Astrocyte (in vitro differentiated cells and primary cell): ENCODE measurements around the gene MRPL33. TPM values are rescaled to one million over a fixed set of nuclear protein-coding genes. Genes with fewer than 3 reads are reported as not detected.

Experiments
- DNase-seq: peaks from one replicate; pipeline ENCODE4 v3.0.0-alpha.2; 2010; ENCODE audit warnings: low read depth
- FAIRE-seq: peaks from 2 replicates; lab custom pipeline; 2011; peaks lifted over from hg19 to GRCh38; lab: Jason Lieb, UNC
- H2AFZ ChIP-seq: 2 replicates; pipeline ENCODE4 v1.6.0; 2012; ENCODE audit warnings: low read depth, low read length, inconsistent platforms
- H3K27ac ChIP-seq: 2 replicates; pipeline ENCODE4 v1.5.1; 2011; ENCODE audit warnings: low read depth, low read length, inconsistent platforms
- H3K27me3 ChIP-seq: 2 replicates; pipeline ENCODE4 v1.6.0; 2011; ENCODE audit warnings: low read length, inconsistent platforms; ENCODE audit not compliant: insufficient read depth
- H3K36me3 ChIP-seq: 2 replicates; pipeline ENCODE4 v1.5.1; 2011; ENCODE audit warnings: low read length, inconsistent platforms; ENCODE audit not compliant: insufficient read depth
- H3K4me1 ChIP-seq: 2 replicates; pipeline ENCODE4 v1.5.1; 2011; ENCODE audit warnings: low read length, inconsistent platforms; ENCODE audit not compliant: insufficient read depth
- H3K4me2 ChIP-seq: 2 replicates; pipeline ENCODE4 v1.6.0; 2012; ENCODE audit warnings: low read length, inconsistent platforms
- H3K4me3 ChIP-seq: 2 replicates; pipeline ENCODE4 v1.5.1; 2011; ENCODE audit warnings: low read depth, mild to moderate bottlenecking, low read length, inconsistent platforms; ENCODE audit not compliant: insufficient read depth
- H3K79me2 ChIP-seq: 2 replicates; pipeline ENCODE4 v1.6.0; 2012; ENCODE audit warnings: mild to moderate bottlenecking, low read length, inconsistent platforms; ENCODE audit not compliant: insufficient read depth
- H3K9ac ChIP-seq: 2 replicates; pipeline ENCODE4 v1.6.0; 2012; ENCODE audit warnings: mild to moderate bottlenecking, low read length, inconsistent platforms
- H3K9me3 ChIP-seq: 2 replicates; pipeline ENCODE4 v1.5.1; 2012; ENCODE audit warnings: low read depth, mild to moderate bottlenecking, low read length, inconsistent platforms; ENCODE audit not compliant: insufficient read depth
- H4K20me1 ChIP-seq: 2 replicates; pipeline ENCODE4 v1.6.0; 2012; ENCODE audit warnings: low read length, inconsistent platforms; ENCODE audit not compliant: insufficient read depth
- H3K27ac Mint-ChIP-seq: one replicate; pipeline ENCODE4 v1.8.0; 2021; ENCODE audit warnings: mild to moderate bottlenecking, mixed read lengths; ENCODE audit not compliant: unreplicated experiment
- H3K27me3 Mint-ChIP-seq: one replicate; pipeline ENCODE4 v1.8.0; 2021; ENCODE audit warnings: low read depth, mixed read lengths; ENCODE audit not compliant: unreplicated experiment
- H3K36me3 Mint-ChIP-seq: one replicate; pipeline ENCODE4 v1.8.0; 2021; ENCODE audit warnings: low read depth, mixed read lengths; ENCODE audit not compliant: unreplicated experiment
- H3K4me1 Mint-ChIP-seq: one replicate; pipeline ENCODE4 v1.8.0; 2021; ENCODE audit warnings: low read depth, mixed read lengths; ENCODE audit not compliant: unreplicated experiment
- H3K4me3 Mint-ChIP-seq: one replicate; pipeline ENCODE4 v1.8.0; 2021; ENCODE audit warnings: mild to moderate bottlenecking, moderate library complexity, mixed read lengths; ENCODE audit not compliant: unreplicated experiment
- H3K9me3 Mint-ChIP-seq: one replicate; pipeline ENCODE4 v1.8.0; 2021; ENCODE audit warnings: mild to moderate bottlenecking, mixed read lengths; ENCODE audit not compliant: unreplicated experiment
- EZH2 ChIP-seq: IDR thresholded peaks from 2 replicates; pipeline ENCODE4 v1.6.1; 2012; ENCODE audit warnings: mild to moderate bottlenecking, low read length, inconsistent platforms; ENCODE audit not compliant: insufficient read depth
- total RNA-seq: library from RNA; stranded (reverse); gene quantifications from 2 replicates; pipeline ENCODE4 v1.2.1, GENCODE V29; 2021
- TF ChIP-seq, protein P1 (sequence below): IDR thresholded peaks from 2 replicates; pipeline ENCODE4 v1.5.1; 2011; ENCODE audit warnings: low read depth, mild to moderate bottlenecking, inconsistent platforms, low read length, moderate library complexity; ENCODE audit not compliant: insufficient read depth

The MRPL33 gene
- total RNA-seq, 1 donor from 2014 or later: 85.3 TPM

DNA sequence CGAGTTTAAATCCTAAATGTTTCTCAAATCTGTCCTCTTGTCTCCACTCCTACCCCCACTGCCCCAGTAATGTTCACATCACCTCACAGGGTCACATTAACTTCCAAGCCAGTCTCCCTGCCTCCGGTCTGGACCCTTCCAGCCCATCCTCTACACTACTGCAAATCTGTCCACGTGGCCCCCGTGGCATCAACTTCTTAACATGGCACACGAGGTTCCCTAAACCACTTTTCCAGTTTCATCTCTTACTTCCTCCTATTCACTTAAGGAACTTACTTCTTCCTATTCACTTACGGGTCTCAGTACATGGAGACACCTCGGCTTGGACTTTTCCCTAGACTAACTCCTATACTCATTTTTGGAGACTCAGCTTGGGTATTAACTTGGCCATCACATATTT is 27.0 kb downstream of the MRPL33 start:
- peak overlapping the region; percentile 99 for H3K27ac ChIP-seq

DNA sequence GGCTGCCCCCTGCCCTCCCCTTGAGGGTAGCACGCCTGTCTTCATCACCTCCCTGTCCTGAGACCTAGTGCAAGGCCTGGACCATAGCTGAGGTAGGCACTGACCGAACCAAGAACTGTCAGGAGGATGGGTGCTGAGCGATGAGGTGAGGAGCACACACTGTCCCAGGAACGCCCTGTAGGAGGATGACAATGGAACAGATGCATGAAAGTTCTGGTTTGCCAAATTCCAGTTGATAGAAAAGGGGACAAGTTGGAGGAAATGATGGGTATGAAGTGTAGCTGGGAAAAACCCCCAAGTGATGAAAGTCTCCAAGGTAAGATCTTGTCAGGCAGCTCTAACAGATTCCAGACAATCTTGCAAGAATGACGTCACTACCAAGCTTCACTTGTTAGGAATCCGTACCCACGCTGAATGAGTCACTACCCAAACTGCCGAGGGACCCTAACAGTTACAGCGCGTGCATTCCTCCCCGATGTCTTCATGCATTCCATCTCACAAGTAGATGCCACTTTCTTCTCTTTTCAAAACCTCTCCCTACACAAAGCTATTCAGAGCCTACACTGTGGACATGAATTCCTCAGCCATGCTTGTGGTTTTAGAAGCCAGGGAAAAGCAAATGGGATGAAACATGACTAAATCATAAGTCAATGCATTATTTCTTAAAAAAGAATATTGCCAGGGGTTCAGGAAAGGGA is 27.6 kb downstream of the MRPL33 start:
- peaks cover 3% of the 10 kb centered on the region for H3K9me3 Mint-ChIP-seq

More for the DNA sequence above, 27.0 kb downstream of the MRPL33 start:
- Histone ChIP-seq H3K9ac (peak overlapping the region; percentile 78), H3K4me2 (peak overlapping the region; percentile 50), H3K4me3 (no peak overlapping the region), H3K27me3 (no peaks in the 10 kb centered on the region), H2AFZ (no peak overlapping the region), H3K9me3 (no peaks in the 10 kb centered on the region), H3K4me1 (peaks cover 35% of the 10 kb centered on the region), H4K20me1 (no peaks in the 10 kb centered on the region), H3K79me2 (no peaks in the 10 kb centered on the region), H3K36me3 (no peaks in the 10 kb centered on the region)
- TF ChIP-seq, protein P1, sequence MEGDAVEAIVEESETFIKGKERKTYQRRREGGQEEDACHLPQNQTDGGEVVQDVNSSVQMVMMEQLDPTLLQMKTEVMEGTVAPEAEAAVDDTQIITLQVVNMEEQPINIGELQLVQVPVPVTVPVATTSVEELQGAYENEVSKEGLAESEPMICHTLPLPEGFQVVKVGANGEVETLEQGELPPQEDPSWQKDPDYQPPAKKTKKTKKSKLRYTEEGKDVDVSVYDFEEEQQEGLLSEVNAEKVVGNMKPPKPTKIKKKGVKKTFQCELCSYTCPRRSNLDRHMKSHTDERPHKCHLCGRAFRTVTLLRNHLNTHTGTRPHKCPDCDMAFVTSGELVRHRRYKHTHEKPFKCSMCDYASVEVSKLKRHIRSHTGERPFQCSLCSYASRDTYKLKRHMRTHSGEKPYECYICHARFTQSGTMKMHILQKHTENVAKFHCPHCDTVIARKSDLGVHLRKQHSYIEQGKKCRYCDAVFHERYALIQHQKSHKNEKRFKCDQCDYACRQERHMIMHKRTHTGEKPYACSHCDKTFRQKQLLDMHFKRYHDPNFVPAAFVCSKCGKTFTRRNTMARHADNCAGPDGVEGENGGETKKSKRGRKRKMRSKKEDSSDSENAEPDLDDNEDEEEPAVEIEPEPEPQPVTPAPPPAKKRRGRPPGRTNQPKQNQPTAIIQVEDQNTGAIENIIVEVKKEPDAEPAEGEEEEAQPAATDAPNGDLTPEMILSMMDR: no peak
- no peak for TF ChIP-seq EZH2
- H3K36me3 Mint-ChIP-seq: peaks cover 2% of the 10 kb centered on the region
- H3K27ac Mint-ChIP-seq: peak overlapping the region; percentile 100
- no peak for FAIRE-seq
- peaks cover 3% of the 10 kb centered on the region for H3K9me3 Mint-ChIP-seq
- DNase-seq: no peak
- no peaks in the 10 kb centered on the region for H3K27me3 Mint-ChIP-seq
- no peak overlapping the region for H3K4me3 Mint-ChIP-seq
- H3K4me1 Mint-ChIP-seq: peaks cover 60% of the 10 kb centered on the region

More for the DNA sequence above, 27.6 kb downstream of the MRPL33 start:
- Mint-ChIP-seq H3K4me3 (peak overlapping the region; percentile 51), H3K27ac (peak overlapping the region; percentile 100), H3K4me1 (peaks cover 64% of the 10 kb centered on the region), H3K36me3 (peaks cover 2% of the 10 kb centered on the region), H3K27me3 (no peaks in the 10 kb centered on the region)
- Histone ChIP-seq H4K20me1 (no peaks in the 10 kb centered on the region), H3K79me2 (no peaks in the 10 kb centered on the region), H3K4me3 (no peak overlapping the region), H3K4me1 (peaks cover 35% of the 10 kb centered on the region), H3K9ac (peak overlapping the region; percentile 78), H3K27me3 (no peaks in the 10 kb centered on the region), H3K27ac (peak overlapping the region; percentile 99), H3K9me3 (no peaks in the 10 kb centered on the region), H3K36me3 (no peaks in the 10 kb centered on the region), H3K4me2 (peak overlapping the region; percentile 52), H2AFZ (no peak overlapping the region)
- DNase-seq (peak; percentile 100), FAIRE-seq (peak; percentile 99)
- TF ChIP-seq EZH2: no peak
- TF ChIP-seq, protein P1: no peak
